Prostate gland (tissue), 2 donors: ENCODE data around the gene ZBTB11. TPM values are rescaled to one million over a fixed set of nuclear protein-coding genes. Genes with fewer than 3 reads are reported as not detected.

ENCODE experiments used
- DNase-seq: peaks from one replicate; pipeline ENCODE4 v3.0.0-alpha.2; 2019; ENCODE audit warnings: low spot score
- H3K27ac ChIP-seq, 2 donors: fragments of 200-600 bp; sonication (generic); 2 replicates each; pipeline ENCODE4 v1.5.1; 2017 to 2019
- H3K27me3 ChIP-seq: fragments of 200-600 bp; sonication (generic); replicated peaks from 2 replicates; pipeline ENCODE4 v1.5.1; 2019; ENCODE audit not compliant: insufficient read depth
- H3K36me3 ChIP-seq, 2 donors: fragments of 200-600 bp; sonication (generic); 1 replicate in 1 of 2; 2 replicates in 1 of 2; pipeline versions ENCODE4 v1.5.1 to v1.8.1; 2017 to 2019
- H3K4me1 ChIP-seq: fragments of 200-600 bp; sonication (generic); replicated peaks from 2 replicates; pipeline ENCODE4 v1.5.1; 2019
- H3K4me3 ChIP-seq, 2 donors: fragments of 200-600 bp; sonication (generic); 2 replicates each; pipeline ENCODE4 v1.5.1; 2017 to 2019
- H3K9me3 ChIP-seq: fragments of 200-600 bp; sonication (generic); 2 replicates; pipeline ENCODE4 v1.5.1; 2017
- CTCF ChIP-seq, 4 experiments: fragments of 200-600 bp in 2 of 4; fragments of 450-650 bp in 2 of 4; sonication (generic) in 2 of 4; IDR thresholded peaks; 1 replicate in 3 of 4; 2 replicates in 1 of 4; pipeline ENCODE4 v1.5.1; 2016 to 2019; ENCODE audit warnings: antibody characterized with exemption in 4 of 4, mild to moderate bottlenecking in 2 of 4, moderate library complexity in 2 of 4
- POLR2A ChIP-seq: fragments of 450-650 bp; IDR thresholded peaks from one replicate; pipeline ENCODE4 v1.6.1; 2016; ENCODE audit warnings: antibody characterized with exemption, mild to moderate bottlenecking
- POLR2AphosphoS5 ChIP-seq: sonication (generic); formaldehyde crosslinking; IDR thresholded peaks from one replicate; pipeline ENCODE4 v1.6.1; 2017; ENCODE audit warnings: antibody characterized with exemption
- WGBS: methylation state at CpG from one replicate; pipeline ENCODE4 v1.1.5; 2018; 5-methylcytosine and 5-hydroxymethylcytosine counted together
- intact Hi-C: fragments of 100-400 bp; cut with DNase I; formaldehyde crosslinking; loops from one replicate; pipeline ENCODE4 v1.14.2; 2022
- total RNA-seq, 2 donors: library from RNA; depleted of rRNA; stranded (reverse); fragments of >200 nt; gene quantifications; one replicate each; pipeline ENCODE4 v1.1.0, GENCODE V29; 2016

The ZBTB11 gene
- total RNA-seq = 10 to 100 TPM; 20.5 to 21.2 TPM

- Histone ChIP-seq H3K9me3 (no peaks in the 10 kb centered on the region), H3K4me3 (peak within 1 kb of the TSS; percentile 70 to 97), H3K4me1 (peaks cover 9% of the 10 kb centered on the region), H3K27ac (peak within 1 kb of the TSS; percentile 94 to 98), H3K36me3 (peaks cover 0 to 16% of the 10 kb centered on the region in 2 donors), H3K27me3 (no peaks in the 10 kb centered on the region)
- peak; percentile 100 for DNase-seq
- under 1% methylated on average over 52 of the region's 57 CpGs for WGBS
- intact Hi-C loops = loop anchor here (5.0 kb wide), 1 partner anchor 105 kb away; the partner anchor contains the start of gene PCNP
- TF ChIP-seq CTCF (IDR thresholded peaks at IDR 0.05) (peak in 3 of 4 experiments; percentile 28 to 57 (median 54)), POLR2A (peak; percentile 89), POLR2AphosphoS5 (peak; percentile 99)
These were observed at the start of gene ZBTB11 for GRCh38 chr3:101676765-101677435. Gene ZBTB11, minus strand, starts transcription at chr3:101677132. Its CDS starts 218 bp downstream, at chr3:101676914.

GRCh38 chr3:101725890-101726275, 49.0 kb upstream of the ZBTB11 start:
- Histone ChIP-seq H3K27ac (no peak overlapping the region), H3K4me3 (no peak overlapping the region), H3K27me3 (no peaks in the 10 kb centered on the region), H3K9me3 (no peaks in the 10 kb centered on the region), H3K4me1 (no peaks in the 10 kb centered on the region), H3K36me3 (no peaks in the 10 kb centered on the region)
- no peak for DNase-seq
- intact Hi-C loops = no loop called here
- no peak for TF ChIP-seq CTCF (IDR thresholded peaks at IDR 0.05)
- TF ChIP-seq POLR2AphosphoS5 = no peak
- TF ChIP-seq POLR2A = no peak
- WGBS = 36% methylated on average over 3 of the region's 3 CpGs

GRCh38 chr3:101725194-101725889, 48.4 kb upstream of the ZBTB11 start:
- intact Hi-C loops = no loop called here
- Histone ChIP-seq H3K27me3 (no peaks in the 10 kb centered on the region), H3K27ac (peak overlapping the region; percentile 76), H3K4me3 (peak overlapping the region; percentile 56 to 64), H3K4me1 (no peaks in the 10 kb centered on the region), H3K36me3 (no peaks in the 10 kb centered on the region), H3K9me3 (no peaks in the 10 kb centered on the region)
- TF ChIP-seq POLR2A = no peak
- no peak for TF ChIP-seq CTCF (IDR thresholded peaks at IDR 0.05)
- no peak for TF ChIP-seq POLR2AphosphoS5
- peak; percentile 8 for DNase-seq
- WGBS = 1% methylated on average over 21 of the region's 21 CpGs

- H3K9me3 ChIP-seq = no peaks in the 10 kb centered on the region
- peak; percentile 90 for DNase-seq
- TF ChIP-seq CTCF (IDR thresholded peaks at IDR 0.05) (peak in 2 of 4 experiments; percentile 16 to 18), POLR2A (peak; percentile 31), POLR2AphosphoS5 (peak; percentile 75)
- WGBS = under 1% methylated on average over 49 of the region's 49 CpGs
- peak within 1 kb of the TSS; percentile 76 for H3K27ac ChIP-seq
- H3K4me1 ChIP-seq = no peaks in the 10 kb centered on the region
- intact Hi-C loops = loop anchor here (1.0 kb wide), 1 partner anchor 55 kb away; the partner anchor contains the start of gene NXPE3
- H3K27me3 ChIP-seq = no peaks in the 10 kb centered on the region
- peak within 1 kb of the TSS; percentile 56 to 64 for H3K4me3 ChIP-seq
- no peaks in the 10 kb centered on the region for H3K36me3 ChIP-seq
These were observed 47.6 kb upstream of the ZBTB11 start, which contains the start of gene CEP97 for GRCh38 chr3:101724329-101725193. Gene CEP97, plus strand, starts transcription at chr3:101724614. Its CDS starts 63 bp downstream, at chr3:101724677.
